HepG2 (cell line): ENCODE measurements around the gene NPW. TPM values are rescaled to one million over a fixed set of nuclear protein-coding genes. Genes with fewer than 3 reads are reported as not detected.

Source experiments
- ATAC-seq: fragments of 200-7000 bp; cut with Tn5 transposase; 3 replicates; pipeline ENCODE4 v1.9.1; 2020; ENCODE audit warnings: mild to moderate bottlenecking, moderate library complexity
- BruUV-seq: library from RNA; stranded (reverse); fragments of 400-500 nt; replicated peaks from 2 replicates; lab custom pipeline; 2021; lab: Mats Ljungman, UMichigan
- CTCF ChIA-PET: fragments of 300-600 bp; formaldehyde crosslinking; extraction: SDS; loops from one replicate; lab custom pipeline; 2021; ENCODE audit warnings: low total read pairs, inconsistent platforms, low intra/inter-chr PET ratio; lab: Yijun Ruan, JAX
- POLR2A ChIA-PET: fragments of 350-600 bp; sonication (Branson Sonifier 250); formaldehyde crosslinking; loops from one replicate; lab custom pipeline; 2020; ENCODE audit warnings: antibody characterized with exemption, inconsistent platforms; lab: Yijun Ruan, JAX
- DNase-seq: peaks from one replicate; pipeline ENCODE4 v3.0.0-alpha.2; 2015; ENCODE audit warnings: low spot score
- FAIRE-seq: peaks from 3 replicates; lab custom pipeline; 2011; peaks lifted over from hg19 to GRCh38; lab: Jason Lieb, UNC
- H2AFZ ChIP-seq: one replicate; pipeline ENCODE4 v1.6.1; 2011; ENCODE audit warnings: low read length, inconsistent platforms
- H3K27ac ChIP-seq: fragments of 300-600 bp; 3 replicates; pipeline ENCODE4 v1.8.0; 2011; ENCODE audit warnings: mixed run types, mild to moderate bottlenecking, mixed read lengths, low read length, inconsistent platforms; ENCODE audit not compliant: insufficient read depth; ENCODE audit errors: extremely low read length
- H3K27me3 ChIP-seq, 2 experiments: fragments of 200-600 bp in 1 of 2; 2 replicates in 1 of 2; 3 replicates in 1 of 2; pipeline versions ENCODE4 v1.6.0 to v1.8.0; 2011; ENCODE audit warnings: low read length in 2 of 2, mild to moderate bottlenecking in 2 of 2, moderate library complexity in 2 of 2, inconsistent platforms in 1 of 2; ENCODE audit not compliant: insufficient read depth in 2 of 2, control insufficient read depth in 1 of 2
- H3K36me3 ChIP-seq, 2 experiments: fragments of 200-600 bp in 1 of 2; replicated peaks in 1 of 2; 2 replicates in 1 of 2; 3 replicates in 1 of 2; pipeline versions ENCODE4 v1.5.1 to v1.8.0; 2011; ENCODE audit warnings: low read length in 2 of 2, inconsistent platforms in 1 of 2; ENCODE audit not compliant: insufficient read depth in 2 of 2, control insufficient read depth in 1 of 2
- H3K4me1 ChIP-seq: 2 replicates; pipeline ENCODE4 v1.5.1; 2012; ENCODE audit warnings: low read length, inconsistent platforms; ENCODE audit not compliant: insufficient read depth
- H3K4me2 ChIP-seq: 2 replicates; pipeline ENCODE4 v1.6.0; 2011; ENCODE audit warnings: low read depth, low read length, inconsistent platforms
- H3K4me3 ChIP-seq, 3 experiments: fragments of 200-600 bp in 1 of 3; sonication (generic), shearing (Covaris generic) in 1 of 3; replicated peaks in 1 of 3; 2 replicates each; pipeline ENCODE4 v1.5.1; 2011 to 2016; ENCODE audit warnings: low read length in 3 of 3, inconsistent platforms in 2 of 3, low read depth in 2 of 3, mild to moderate bottlenecking in 2 of 3, control low read depth in 1 of 3, mixed read lengths in 1 of 3; ENCODE audit not compliant: insufficient read depth in 1 of 3
- H3K79me2 ChIP-seq: one replicate; pipeline ENCODE4 v1.6.1; 2011; ENCODE audit warnings: low read length, inconsistent platforms; ENCODE audit not compliant: insufficient read depth
- H3K9ac ChIP-seq: 2 replicates; pipeline ENCODE4 v1.6.0; 2011; ENCODE audit warnings: mild to moderate bottlenecking, low read depth, low read length, inconsistent platforms; ENCODE audit not compliant: insufficient read depth
- H3K9me3 ChIP-seq: 2 replicates; pipeline ENCODE4 v1.5.1; 2012; ENCODE audit warnings: mild to moderate bottlenecking, low read length
- H4K20me1 ChIP-seq: 2 replicates; pipeline ENCODE4 v1.6.0; 2011; ENCODE audit warnings: inconsistent platforms, mild to moderate bottlenecking, low read length, moderate library complexity; ENCODE audit not compliant: insufficient read depth
- BORCS8-MEF2B ChIP-seq: sonication (generic); formaldehyde crosslinking; IDR thresholded peaks from 2 replicates; pipeline ENCODE4 v1.8.0; 2022; ENCODE audit warnings: mild to moderate bottlenecking, missing genetic modification reagents
- CAMTA2 ChIP-seq: sonication (generic); formaldehyde crosslinking; IDR thresholded peaks from 2 replicates; pipeline ENCODE4 v1.4.0; 2020; ENCODE audit warnings: mild to moderate bottlenecking, missing genetic modification reagents, borderline replicate concordance
- CBX5 ChIP-seq: sonication (generic); formaldehyde crosslinking; IDR thresholded peaks from 2 replicates; pipeline ENCODE4 v1.4.0; 2020; ENCODE audit warnings: missing genetic modification reagents, borderline replicate concordance
- CENPT ChIP-seq: sonication (generic); formaldehyde crosslinking; IDR thresholded peaks from 2 replicates; pipeline ENCODE4 v1.8.0; 2022; ENCODE audit warnings: low read depth, mild to moderate bottlenecking, moderate library complexity, missing genetic modification reagents
- CTCF ChIP-seq: sonication (generic); formaldehyde crosslinking; IDR thresholded peaks from 2 replicates; pipeline ENCODE4 v1.5.0; 2020; ENCODE audit warnings: mild to moderate bottlenecking, missing genetic modification reagents, moderate library complexity
- FLYWCH1 ChIP-seq: sonication (generic); formaldehyde crosslinking; IDR thresholded peaks from 2 replicates; pipeline ENCODE4 v1.8.1; 2023; ENCODE audit warnings: mild to moderate bottlenecking, missing genetic modification reagents
- HINFP ChIP-seq: sonication (generic); formaldehyde crosslinking; IDR thresholded peaks from 2 replicates; pipeline ENCODE4 v1.4.0; 2020; ENCODE audit warnings: low read depth, mild to moderate bottlenecking, missing genetic modification reagents
- PATZ1 ChIP-seq: sonication (generic); formaldehyde crosslinking; IDR thresholded peaks from 2 replicates; pipeline ENCODE4 v1.4.0; 2020; ENCODE audit warnings: missing genetic modification reagents
- POGZ ChIP-seq: sonication (generic); formaldehyde crosslinking; IDR thresholded peaks from 2 replicates; pipeline ENCODE4 v1.4.0; 2020; ENCODE audit warnings: mild to moderate bottlenecking, missing genetic modification reagents
- SNAI1 ChIP-seq: sonication (generic); formaldehyde crosslinking; IDR thresholded peaks from 2 replicates; pipeline ENCODE4 v1.5.0; 2020; ENCODE audit warnings: mild to moderate bottlenecking, missing genetic modification reagents, borderline replicate concordance
- TOE1 ChIP-seq: sonication (generic); formaldehyde crosslinking; IDR thresholded peaks from 2 replicates; pipeline ENCODE4 v1.4.0; 2020; ENCODE audit warnings: mild to moderate bottlenecking, missing genetic modification reagents
- ZBTB20 ChIP-seq: sonication (generic); formaldehyde crosslinking; IDR thresholded peaks from 2 replicates; pipeline ENCODE4 v1.8.1; 2023; ENCODE audit warnings: missing genetic modification reagents, low read depth, mild to moderate bottlenecking, borderline replicate concordance
- ZNF317 ChIP-seq: sonication (generic); formaldehyde crosslinking; IDR thresholded peaks from 2 replicates; pipeline ENCODE4 v1.5.0; 2020; ENCODE audit warnings: mild to moderate bottlenecking, missing genetic modification reagents
- ZNF460 ChIP-seq: sonication (generic); formaldehyde crosslinking; IDR thresholded peaks from 2 replicates; pipeline ENCODE4 v1.5.1; 2020; ENCODE audit warnings: missing genetic modification reagents, mild to moderate bottlenecking, borderline replicate concordance
- ZNF549 ChIP-seq: sonication (generic); formaldehyde crosslinking; IDR thresholded peaks from 2 replicates; pipeline ENCODE4 v1.5.0; 2020; ENCODE audit warnings: missing genetic modification reagents
- WGBS: methylation state at CpG from one replicate; pipeline ENCODE4 v1.1.6; 2017; ENCODE audit warnings: low lambda C conversion rate; 5-methylcytosine and 5-hydroxymethylcytosine counted together
- in situ Hi-C: cut with HindIII; loops from 2 replicates; pipeline ENCODE4 v1.10.0; 2017; ENCODE audit warnings: low pct_unique_long_range_greater_than_20kb; ENCODE audit not compliant: extremely low pct_ligation_motif_present
- intact Hi-C: fragments of 100-400 bp; cut with micrococcal nuclease; formaldehyde crosslinking; loops from one replicate; pipeline ENCODE4 v1.10.0; 2022; ENCODE audit not compliant: unreplicated experiment
- polyA plus RNA-seq, 8 experiments: library from polyadenylated mRNA; depleted of rRNA in 3 of 8; stranded (reverse) in 7 of 8; unstranded in 1 of 8; fragments of >200 nt; fragmentation: Illumina TruSeq in 4 of 8; extraction: Trizol in 4 of 8; gene quantifications; 2 replicates each; pipeline versions ENCODE4 v1.2.1 to v1.2.3, GENCODE V29; 2011 to 2016; ENCODE audit warnings: low read depth in 4 of 8, missing spikeins in 1 of 8, mixed read lengths in 1 of 8; ENCODE audit not compliant: insufficient read depth in 1 of 8
- total RNA-seq, 5 experiments: library from RNA; depleted of rRNA; stranded (reverse); fragments of >200 nt; fragmentation: Illumina TruSeq; extraction: Trizol; gene quantifications; 2 replicates each; pipeline ENCODE4 v1.2.3, GENCODE V29; 2016; ENCODE audit warnings: low read depth in 1 of 5

The NPW gene
- total and polyA plus RNA-seq, 2 of the 13 experiments (the other 11 are each of a cell fraction or from before 2014, with no cell fraction given), result 0.24 to 0.97 TPM

GRCh38 chr16:2053897-2054296, 34.3 kb downstream of the NPW start (continued):
- TF ChIP-seq ZNF549 (CRISPR knock-in tag) (no peak), BORCS8-MEF2B (CRISPR knock-in tag) (no peak), CENPT (CRISPR knock-in tag) (no peak), ZNF317 (CRISPR knock-in tag) (no peak)

GRCh38 chr16:2054543-2055245, 35.1 kb downstream of the NPW start:
- no peak overlapping the region for H3K4me3 ChIP-seq
- BruUV-seq, result no TSS peak
- H3K27ac ChIP-seq, result no peak overlapping the region
- ChIA-PET CTCF (interaction anchor here (3.1 kb wide), 1 partner anchor 31 kb away, joined by 15 read pairs; no protein-coding TSS in a partner anchor), POLR2A (no interaction called here)
- H3K9me3 ChIP-seq, result no peaks in the 10 kb centered on the region
- no peaks in the 10 kb centered on the region for H3K4me1 ChIP-seq
- in situ Hi-C loops (loop anchor here (5.0 kb wide), 1 partner anchor 32 kb away; no protein-coding TSS in a partner anchor), intact Hi-C loops (no loop called here)
- no peaks in the 10 kb centered on the region for H4K20me1 ChIP-seq
- H3K79me2 ChIP-seq, result no peaks in the 10 kb centered on the region
- FAIRE-seq (no peak), DNase-seq (no peak), ATAC-seq (no peak)
- H2AFZ ChIP-seq, result no peak overlapping the region
- WGBS, result 96% methylated on average over 11 of the region's 29 CpGs
- H3K9ac ChIP-seq, result no peak overlapping the region
- H3K4me2 ChIP-seq, result no peak overlapping the region
- peaks cover 16 to 30% of the 10 kb centered on the region in 2 experiments; a peak in 4 of 5 replicates for H3K36me3 ChIP-seq
- no peaks in the 10 kb centered on the region for H3K27me3 ChIP-seq
- no peak for TF ChIP-seq TOE1 (CRISPR knock-in tag)
- no peak for TF ChIP-seq HINFP (CRISPR knock-in tag)
- no peak for TF ChIP-seq CTCF (CRISPR knock-in tag)
- TF ChIP-seq CBX5 (CRISPR knock-in tag), result no peak
- no peak for TF ChIP-seq ZBTB20 (CRISPR knock-in tag)
- TF ChIP-seq PATZ1 (CRISPR knock-in tag), result no peak
- TF ChIP-seq SNAI1, result no peak
- TF ChIP-seq FLYWCH1 (CRISPR knock-in tag), result no peak
- no peak for TF ChIP-seq CAMTA2
- no peak for TF ChIP-seq ZNF460 (CRISPR knock-in tag)
- no peak for TF ChIP-seq POGZ (CRISPR knock-in tag)
- no peak for TF ChIP-seq CENPT (CRISPR knock-in tag)
